ENCODE measurements around the gene LRRC4B. TPM values are rescaled to one million over a fixed set of nuclear protein-coding genes. Genes with fewer than 3 reads are reported as not detected.
"Not testable (repeated sequence)": the region's sequence is repeated elsewhere in the genome, so short reads cannot be mapped to it uniquely, and the experiment has no call there.

LRRC4B gene
- total RNA-seq, 2 donors from 2014 or later, result 0.26 to 10.5 TPM

- intact Hi-C loops (cut with DNase I), result no loop called here
- no peak for ATAC-seq
- Histone ChIP-seq H3K4me1 (no peaks in the 10 kb centered on the region), H3K27ac (no peak overlapping the region), H3K36me3 (replicated peaks in 1 of 2; ENCODE audit: insufficient read depth in 1 of 2, low read depth in 2 of 2) (no peaks in the 10 kb centered on the region), H3K9me3 (no peaks in the 10 kb centered on the region), H3K27me3 (no peaks in the 10 kb centered on the region), H3K4me3 (no peak overlapping the region)
- 65 to 83% methylated on average over 3 of the region's 3 CpGs for WGBS, 2 donors
- TF ChIP-seq POLR2A (IDR thresholded peaks at IDR 0.05), result no peak
- TF ChIP-seq CTCF (IDR thresholded peaks at IDR 0.05), result no peak
- DNase-seq, result no peak
These were observed 22.0 kb upstream of the LRRC4B start for GRCh38 chr19:50590191-50590590.

- H3K36me3 ChIP-seq (replicated peaks in 1 of 2; ENCODE audit: insufficient read depth in 1 of 2, low read depth in 2 of 2); H3K4me3 ChIP-seq; intact Hi-C loops (cut with DNase I); H3K9me3 ChIP-seq; H3K27me3 ChIP-seq; H3K27ac ChIP-seq; DNase-seq; H3K4me1 ChIP-seq; ATAC-seq: not testable (repeated sequence)
- WGBS, 2 donors, result 70 to 73% methylated on average over 20 to 23 of the region's 24 CpGs
These were observed 13.8 kb upstream of the LRRC4B start for GRCh38 chr19:50581795-50582660.

- Histone ChIP-seq H3K9me3 (no peaks in the 10 kb centered on the region), H3K36me3 (replicated peaks in 1 of 2; ENCODE audit: insufficient read depth in 1 of 2, low read depth in 2 of 2) (no peaks in the 10 kb centered on the region), H3K27ac (no peak overlapping the region), H3K27me3 (no peaks in the 10 kb centered on the region), H3K4me3 (no peak overlapping the region), H3K4me1 (no peaks in the 10 kb centered on the region)
- TF ChIP-seq CTCF (IDR thresholded peaks at IDR 0.05), result no peak
- TF ChIP-seq POLR2A (IDR thresholded peaks at IDR 0.05), result no peak
- ATAC-seq, result no peak
- intact Hi-C loops (cut with DNase I), result no loop called here
- WGBS, 2 donors, result 70 to 72% methylated on average over 13 of the region's 13 CpGs
- DNase-seq, result no peak
These were observed 12.9 kb upstream of the LRRC4B start for GRCh38 chr19:50580970-50581634.

- no peaks in the 10 kb centered on the region for H3K36me3 ChIP-seq (replicated peaks in 1 of 2; ENCODE audit: insufficient read depth in 1 of 2, low read depth in 2 of 2)
- TF ChIP-seq POLR2A (IDR thresholded peaks at IDR 0.05), result no peak
- no peak for TF ChIP-seq CTCF (IDR thresholded peaks at IDR 0.05)
- no peaks in the 10 kb centered on the region for H3K9me3 ChIP-seq
- ATAC-seq, result no peak
- no peak overlapping the region for H3K4me3 ChIP-seq
- H3K27ac ChIP-seq, result no peak overlapping the region
- intact Hi-C loops (cut with DNase I), result no loop called here
- 80 to 82% methylated on average over 6 of the region's 6 CpGs for WGBS, 2 donors
- H3K27me3 ChIP-seq, result no peaks in the 10 kb centered on the region
- DNase-seq, result no peak
- H3K4me1 ChIP-seq, result no peaks in the 10 kb centered on the region
These were observed 12.0 kb upstream of the LRRC4B start for GRCh38 chr19:50580240-50580639.

- H3K27ac ChIP-seq; H3K27me3 ChIP-seq; ATAC-seq; H3K36me3 ChIP-seq (replicated peaks in 1 of 2; ENCODE audit: insufficient read depth in 1 of 2, low read depth in 2 of 2); H3K9me3 ChIP-seq; DNase-seq; H3K4me1 ChIP-seq; H3K4me3 ChIP-seq; intact Hi-C loops (cut with DNase I): not testable (repeated sequence)
- WGBS, 2 donors, result 58 to 69% methylated on average over 3 of the region's 3 CpGs
These were observed 8.5 kb upstream of the LRRC4B start for GRCh38 chr19:50576769-50577168.
